NOMO-1 treated with DMSO at 0.1 percent for 48 hours (cell line): ENCODE data around the gene PDE4D.

Experiments used
- DNase-seq: peaks from one replicate; lab custom pipeline; 2025; ENCODE audit not compliant: unreplicated experiment; lab: John Stamatoyannopoulos, UW

PDE4D gene

DNA sequence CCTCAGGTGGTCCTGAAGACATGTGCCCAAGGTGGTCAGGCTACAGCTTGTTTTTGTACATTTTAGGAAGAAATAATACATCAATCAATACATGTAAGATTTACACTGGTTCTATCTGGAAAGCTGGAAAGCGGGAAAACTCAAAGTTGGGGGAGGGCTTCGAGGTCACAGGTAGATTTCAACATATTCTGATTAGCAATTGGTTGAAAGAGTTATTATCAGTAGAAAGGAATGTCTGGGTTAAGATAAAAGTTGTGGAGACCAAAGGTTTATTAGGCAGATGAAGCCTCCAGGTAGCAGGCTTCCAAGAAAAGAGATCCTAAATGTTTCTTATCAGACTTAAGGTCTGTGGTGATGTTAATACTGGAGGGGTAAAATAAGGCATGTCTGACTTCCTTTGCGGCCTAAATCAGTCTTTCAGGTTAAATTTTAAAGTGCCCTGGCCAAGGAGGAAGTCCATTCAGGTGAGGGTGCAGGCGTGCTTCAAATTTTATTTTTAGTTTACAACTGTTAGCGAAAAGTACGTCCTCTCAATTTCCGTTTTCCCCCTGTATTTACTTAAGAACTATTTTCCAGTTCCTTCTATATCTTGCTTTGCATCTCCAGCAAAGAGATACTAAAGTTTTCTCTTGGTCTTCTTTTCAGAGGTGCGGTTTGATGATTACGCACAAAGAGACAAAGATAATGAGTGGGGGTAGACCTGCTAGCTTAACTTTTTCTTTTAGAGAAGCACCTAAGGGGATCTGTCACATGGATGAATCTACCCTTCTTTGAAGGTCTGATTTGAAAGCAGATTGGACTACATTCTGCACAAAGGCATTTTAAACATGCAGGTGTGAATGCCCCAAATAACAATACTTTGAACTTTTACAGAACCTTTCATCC is 732.1 kb downstream of the PDE4D start:
- DNase-seq = no peak

DNA sequence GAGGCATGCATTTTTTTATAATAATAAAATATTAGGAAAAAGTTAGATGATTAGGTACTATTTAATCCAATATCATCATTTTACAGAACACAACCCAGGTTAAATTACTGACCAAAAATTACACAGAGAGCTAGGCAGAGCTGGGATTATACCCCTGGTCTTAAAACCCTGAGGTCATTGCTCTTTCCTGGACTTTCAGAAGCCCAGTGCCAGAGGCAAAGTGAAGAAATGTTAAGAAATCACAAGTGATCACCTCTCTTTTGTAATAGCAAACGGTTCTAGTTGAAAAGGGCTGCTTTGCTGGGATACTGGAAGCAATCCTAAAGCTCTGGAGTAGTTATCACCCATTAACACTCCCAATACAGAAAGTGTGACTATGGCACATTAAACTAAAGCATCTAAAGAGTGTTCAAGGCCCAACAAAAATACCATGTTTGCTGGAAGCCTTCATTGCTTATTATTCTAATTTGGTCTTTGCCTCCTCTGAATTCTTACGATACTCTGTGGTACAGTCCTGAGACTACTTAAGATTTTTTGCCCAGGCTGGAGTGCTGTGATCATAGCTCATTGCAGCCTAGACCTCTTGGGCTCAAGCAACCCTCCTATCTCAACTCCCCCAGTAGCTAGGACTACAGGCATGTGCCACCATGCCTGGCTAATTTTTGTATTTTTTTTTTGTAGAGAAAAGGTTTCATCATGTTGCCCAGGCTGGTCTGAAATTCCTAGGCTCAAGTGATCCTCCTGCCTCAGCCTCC is 734.7 kb downstream of the PDE4D start:
- no peak for DNase-seq

DNA sequence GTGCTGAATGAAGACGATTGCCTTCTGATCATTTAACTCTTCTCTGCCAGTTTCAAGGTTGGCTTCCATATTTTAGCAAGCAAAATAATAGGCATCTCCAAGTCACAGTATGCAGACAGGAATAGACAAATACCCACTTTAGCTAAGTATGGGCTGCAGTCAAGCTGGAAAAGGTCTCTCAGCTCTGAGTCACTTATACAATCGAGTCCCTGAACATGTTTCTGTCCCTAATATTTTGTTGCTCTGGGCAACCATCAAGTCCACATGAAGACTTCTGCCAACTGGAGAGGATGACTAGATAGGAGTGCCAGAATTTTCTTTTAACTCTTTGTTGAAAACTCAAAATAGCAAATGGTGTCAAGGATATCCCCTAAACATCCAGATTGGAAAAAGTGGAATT is 735.4 kb downstream of the PDE4D start:
- no peak for DNase-seq

DNA sequence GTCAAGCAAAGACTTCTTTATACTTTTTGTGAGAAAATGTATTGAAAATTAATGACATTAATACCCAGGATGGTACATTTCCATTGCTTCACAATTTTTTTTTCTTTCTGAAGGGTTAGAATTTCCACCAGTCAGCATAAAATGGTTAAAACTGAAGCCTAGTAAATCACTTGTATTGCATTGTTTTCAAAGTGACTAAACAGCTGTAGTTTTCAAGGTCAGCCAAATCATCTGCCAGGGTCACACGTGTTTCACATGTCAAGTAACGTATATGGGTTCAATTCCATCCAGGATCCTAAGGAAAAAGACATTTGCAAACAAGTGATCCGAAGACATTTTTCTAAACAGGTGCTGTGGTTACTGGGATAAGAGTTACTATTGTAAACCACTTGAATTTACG is 736.5 kb downstream of the PDE4D start:
- no peak for DNase-seq

DNA sequence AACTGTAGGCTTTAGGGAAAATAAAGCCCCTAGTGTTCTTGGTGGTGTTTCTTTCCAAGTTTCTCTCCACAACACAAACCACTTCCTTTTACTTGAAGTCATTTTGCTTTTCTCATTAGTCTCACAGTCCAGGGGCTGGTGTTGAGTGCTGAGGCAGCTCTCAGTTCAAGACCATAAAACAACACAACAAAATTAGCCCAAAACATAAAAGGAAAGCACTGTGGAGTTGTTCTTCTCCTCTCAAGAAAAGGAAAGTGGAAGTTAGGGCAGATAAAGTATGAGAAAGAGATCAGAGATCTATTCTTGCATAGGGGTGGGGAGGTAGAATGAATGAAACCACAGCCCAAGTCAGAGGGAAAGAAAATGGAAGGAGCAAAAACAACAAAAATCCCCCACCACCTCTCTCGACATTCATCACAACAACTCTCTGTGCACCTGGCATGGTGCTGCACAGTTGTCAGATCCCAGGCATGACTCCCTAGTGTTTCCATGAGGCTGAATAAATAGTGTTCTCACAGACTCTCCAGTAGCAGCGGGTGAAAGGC is 740.8 kb downstream of the PDE4D start:
- DNase-seq = no peak

DNA sequence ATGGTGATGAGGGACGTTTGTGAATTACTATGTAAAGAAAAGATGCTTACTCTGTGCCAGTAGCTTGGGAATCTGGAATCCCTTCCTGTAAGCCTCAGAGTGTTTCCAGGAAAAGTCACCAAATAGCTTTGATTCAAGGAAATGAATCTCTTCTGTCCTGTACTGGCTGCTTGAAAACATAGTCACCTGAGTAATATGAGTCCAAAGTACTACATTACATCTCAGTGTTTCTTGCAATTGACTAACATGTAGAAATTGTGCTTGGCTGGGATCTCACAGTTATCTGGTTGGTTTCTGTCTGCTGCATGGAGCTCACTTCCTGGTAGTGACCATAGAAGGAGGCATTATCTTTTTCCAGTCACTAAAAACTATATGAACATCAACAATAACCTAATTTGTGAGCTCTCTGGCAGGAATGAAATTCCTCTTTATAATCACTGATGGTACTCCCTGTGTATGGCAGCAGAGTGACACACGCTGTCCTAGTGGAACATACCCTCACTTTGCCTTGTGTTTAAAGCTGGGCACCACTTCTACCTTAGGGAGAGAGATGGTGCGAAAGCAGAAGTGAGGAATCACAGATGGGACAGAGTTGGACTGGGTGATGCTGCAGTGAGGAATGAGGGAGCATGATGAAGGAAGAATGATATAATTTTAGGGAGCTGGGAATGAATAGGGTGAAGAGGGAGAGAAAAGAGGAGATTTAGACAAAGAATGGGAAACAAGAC is 742.2 kb downstream of the PDE4D start:
- DNase-seq = no peak

DNA sequence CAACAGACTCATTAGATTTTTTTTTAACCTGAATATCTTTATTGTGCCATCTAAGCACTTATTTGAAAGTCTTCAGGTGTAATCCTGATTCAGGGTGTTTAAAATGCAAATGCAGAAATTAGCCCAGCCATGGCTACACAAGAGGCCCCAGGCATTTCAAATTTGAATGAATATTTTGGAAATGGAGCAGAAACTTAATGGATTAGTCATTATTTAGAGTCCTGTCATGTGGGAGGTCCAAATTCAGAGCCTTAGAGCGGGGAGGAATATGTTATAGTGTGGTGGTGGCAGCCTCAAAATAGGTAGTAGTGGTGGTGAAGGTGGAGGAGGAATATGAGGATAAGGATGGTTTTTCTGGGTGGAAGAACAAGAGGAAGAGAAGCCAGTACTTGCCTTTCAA is 743.7 kb downstream of the PDE4D start:
- DNase-seq = no peak

DNA sequence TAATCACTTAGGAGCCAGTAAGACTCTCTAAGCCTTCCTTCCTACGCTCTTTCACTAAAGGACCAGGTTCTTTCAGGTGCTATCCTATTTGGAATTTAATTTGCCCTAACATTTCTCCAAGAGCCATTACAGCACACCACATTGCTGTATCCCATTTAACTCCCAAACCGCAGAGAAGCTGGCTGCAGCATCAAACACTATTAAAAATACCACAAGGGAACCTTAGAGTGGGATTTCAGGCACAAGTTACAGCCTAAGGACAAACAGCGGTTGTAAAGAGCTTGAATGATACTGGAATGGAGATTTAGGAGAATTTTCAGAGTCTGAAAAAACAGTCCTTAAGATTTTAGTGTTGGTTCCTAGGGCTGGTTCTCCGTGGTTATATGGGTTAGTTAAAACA is 744.3 kb downstream of the PDE4D start:
- DNase-seq = no peak

DNA sequence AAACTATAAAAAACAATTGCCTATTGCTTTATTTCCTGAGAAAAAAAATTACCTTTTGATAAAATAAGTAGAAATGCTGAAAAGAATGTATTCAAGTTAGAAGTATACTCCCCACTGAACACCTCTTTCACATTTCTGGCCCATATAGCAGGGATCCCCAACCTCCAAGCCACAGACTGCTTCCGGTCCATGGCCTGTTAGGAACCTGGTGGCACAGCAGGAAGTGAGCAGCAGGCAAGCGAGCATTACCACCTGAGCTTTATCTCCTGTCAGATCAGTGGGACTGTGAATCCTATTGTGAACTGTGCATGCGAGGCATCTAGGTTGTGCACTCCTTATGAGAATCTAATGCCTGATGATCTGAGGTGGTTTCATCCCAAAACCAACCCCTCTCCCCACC is 746.8 kb downstream of the PDE4D start:
- DNase-seq = no peak

DNA sequence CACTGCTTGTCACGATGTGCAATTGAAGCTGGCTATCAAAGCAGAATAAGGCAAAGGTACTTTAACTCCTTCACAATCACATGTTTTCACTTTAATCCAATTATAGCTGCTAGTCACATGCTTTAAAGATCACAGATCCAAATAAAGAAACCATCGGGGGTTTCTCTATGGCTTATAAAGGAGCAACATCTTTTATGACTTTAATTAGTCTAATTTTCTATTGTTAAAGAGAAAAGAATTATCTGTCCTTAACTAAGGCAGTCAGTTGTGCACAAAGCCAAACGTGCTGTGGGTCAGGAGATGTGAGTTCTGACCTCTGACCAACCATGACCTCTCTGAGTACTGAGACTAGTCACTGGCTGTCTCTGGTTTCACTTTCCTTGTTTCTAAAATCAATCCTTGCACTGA is 749.6 kb downstream of the PDE4D start:
- no peak for DNase-seq

DNA sequence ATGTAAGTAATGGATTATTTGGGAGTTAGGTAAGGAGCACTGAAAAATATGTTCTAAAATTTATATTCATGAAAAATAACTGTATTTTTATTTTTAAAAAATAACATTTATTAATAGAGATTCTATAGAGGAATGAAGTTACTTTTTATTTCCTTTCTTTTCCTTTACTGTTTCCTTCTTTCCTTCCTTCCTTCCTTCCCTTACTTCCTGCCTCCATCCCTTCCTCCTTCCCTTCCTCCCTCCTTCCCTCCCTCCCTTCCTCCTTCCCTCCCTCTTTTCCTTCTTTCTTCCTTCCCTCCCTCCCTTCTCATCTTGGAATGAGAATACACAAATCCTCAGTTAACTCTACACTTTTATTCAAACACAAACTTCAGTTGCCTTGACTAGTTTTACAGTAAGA is 750.6 kb downstream of the PDE4D start:
- no peak for DNase-seq

DNA sequence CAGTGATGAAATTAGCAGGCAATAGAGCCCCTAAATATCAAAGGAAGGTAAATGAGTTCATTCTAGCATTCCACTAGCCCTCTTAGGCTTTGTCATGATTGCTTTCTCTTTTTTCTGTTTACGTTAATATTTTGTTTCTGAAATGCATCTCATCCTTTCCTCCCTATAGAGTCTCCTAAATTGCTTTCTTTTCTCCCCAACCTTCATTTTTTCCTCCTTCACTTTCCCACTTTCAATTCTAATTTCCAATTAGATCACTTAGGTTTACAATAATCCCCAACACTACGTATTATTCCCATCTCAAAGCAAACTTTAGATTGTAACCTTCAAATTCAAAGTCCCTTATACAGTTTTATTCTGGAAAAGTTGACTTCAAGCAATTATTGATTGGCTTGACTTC is 751.4 kb downstream of the PDE4D start:
- DNase-seq = no peak

DNA sequence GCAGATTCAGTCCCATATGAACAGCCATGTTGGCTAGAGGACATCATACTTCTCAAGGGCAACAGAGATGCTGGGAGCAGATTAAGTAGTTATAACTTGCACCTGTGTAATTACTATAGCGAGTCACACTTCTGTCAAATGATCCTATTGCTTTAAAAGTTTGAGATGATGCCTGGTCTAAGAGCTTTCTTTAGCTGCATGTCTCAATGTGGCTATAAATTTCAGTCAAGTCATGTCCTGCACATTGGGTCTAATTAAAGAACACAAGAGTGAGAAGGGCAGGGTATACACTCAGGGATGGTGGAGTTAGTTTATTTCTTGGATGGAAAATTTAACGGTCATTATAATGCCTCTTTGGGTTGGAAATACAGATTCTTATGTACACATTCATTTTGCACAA is 753.4 kb downstream of the PDE4D start:
- DNase-seq = no peak

DNA sequence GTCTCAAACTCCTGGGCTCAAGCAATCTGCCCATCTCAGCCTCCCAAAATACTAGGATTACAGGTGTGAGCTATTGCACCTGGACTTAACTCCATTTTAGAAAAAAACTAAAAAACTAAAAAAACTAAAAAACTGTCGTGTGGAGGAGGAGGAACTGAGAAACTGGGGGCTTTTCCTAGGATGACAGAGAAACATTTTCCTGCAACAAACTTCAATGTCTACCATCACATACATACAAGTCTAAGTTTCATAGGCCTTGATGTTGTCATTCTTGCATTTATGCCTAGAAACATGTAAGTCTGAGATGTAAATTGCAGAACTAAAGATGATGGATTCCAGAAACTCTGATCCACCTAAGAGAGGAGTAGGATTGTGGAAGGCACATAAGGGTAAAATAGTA is 753.8 kb downstream of the PDE4D start:
- DNase-seq = no peak

DNA sequence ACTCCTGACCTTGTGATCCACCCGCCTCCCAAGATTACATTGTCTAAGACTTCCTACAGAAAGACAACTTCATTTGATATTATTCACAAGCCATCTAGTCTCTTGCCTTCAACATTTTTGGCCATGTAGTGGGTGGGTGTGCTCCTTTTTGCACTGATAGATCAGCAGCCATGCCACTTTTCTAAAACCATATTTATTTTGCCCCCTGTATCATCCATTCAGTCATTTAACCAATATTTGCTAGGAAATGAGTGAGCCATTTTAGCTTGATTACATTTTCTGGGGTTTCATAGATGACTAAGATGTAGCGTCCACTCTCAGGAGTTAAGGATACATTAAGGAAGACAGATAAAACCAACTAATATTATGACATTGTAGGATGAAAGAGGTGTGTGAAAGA is 755.0 kb downstream of the PDE4D start:
- no peak for DNase-seq

DNA sequence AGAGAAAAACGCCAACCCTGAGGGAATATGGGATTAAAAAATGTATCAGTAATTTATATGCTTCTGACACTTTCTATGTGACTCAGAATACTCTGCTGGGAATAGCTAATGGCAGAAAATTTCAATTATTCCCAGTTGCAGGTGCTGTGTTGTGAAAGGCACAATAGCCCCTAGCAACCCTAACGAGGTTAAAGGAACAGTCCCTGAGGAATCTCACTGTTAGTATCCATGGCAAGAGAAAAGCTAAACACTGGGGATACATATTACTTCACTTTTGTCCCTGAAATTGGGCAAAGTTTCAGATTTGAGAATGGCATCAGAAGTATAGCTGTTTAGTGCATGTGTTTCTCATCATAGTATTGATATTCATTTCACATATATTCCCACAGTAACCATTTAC is 755.7 kb downstream of the PDE4D start:
- no peak for DNase-seq

DNA sequence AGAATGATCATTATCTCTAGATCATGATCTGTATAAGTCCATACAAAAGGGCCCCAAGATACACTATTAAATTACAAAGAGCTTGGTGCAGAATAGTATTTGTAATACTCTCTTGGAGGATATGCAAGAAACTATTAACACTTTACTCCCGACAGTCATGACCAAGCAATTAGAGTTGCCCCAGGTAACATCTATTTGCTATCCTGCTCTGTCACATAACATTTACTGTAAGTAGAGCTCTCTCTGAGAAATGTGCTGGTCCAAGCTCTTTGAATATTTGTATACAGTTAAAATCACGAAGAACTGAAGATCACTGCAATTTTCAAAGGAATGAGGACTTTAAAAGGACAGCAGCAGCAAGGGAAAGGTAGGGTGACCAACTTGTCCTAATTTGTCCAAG is 757.0 kb downstream of the PDE4D start:
- no peak for DNase-seq

DNA sequence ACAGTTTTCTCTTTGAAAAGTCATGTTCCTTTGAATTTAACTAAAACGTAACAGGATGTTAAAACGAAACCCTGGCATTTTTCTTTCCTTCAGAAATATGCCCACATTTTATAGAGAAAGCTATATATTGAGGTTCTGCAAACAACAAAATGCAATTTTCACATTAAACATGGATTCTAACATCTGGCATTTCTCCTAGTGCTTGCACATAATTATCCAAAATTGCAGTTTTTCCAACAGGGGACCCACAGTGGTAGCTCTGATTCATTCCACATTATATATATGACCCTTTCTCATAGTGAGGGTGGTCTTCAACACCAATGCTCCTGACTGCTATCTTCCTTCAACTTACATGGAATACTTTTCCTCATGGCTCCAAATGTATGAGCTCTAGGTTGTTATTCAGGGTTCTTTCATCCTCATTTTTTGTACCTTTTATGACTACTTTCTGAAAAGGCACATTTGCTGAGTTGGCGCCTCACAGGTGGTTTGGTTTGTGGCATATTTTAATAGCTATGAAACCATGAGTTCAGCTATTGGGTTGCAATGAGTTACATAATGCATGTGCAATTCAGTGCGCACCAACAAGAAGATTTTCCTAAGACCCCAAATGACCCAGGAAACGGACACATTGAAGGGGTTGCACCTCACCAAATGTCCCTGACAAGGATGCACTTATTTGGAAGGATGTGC is 758.9 kb downstream of the PDE4D start:
- no peak for DNase-seq

DNA sequence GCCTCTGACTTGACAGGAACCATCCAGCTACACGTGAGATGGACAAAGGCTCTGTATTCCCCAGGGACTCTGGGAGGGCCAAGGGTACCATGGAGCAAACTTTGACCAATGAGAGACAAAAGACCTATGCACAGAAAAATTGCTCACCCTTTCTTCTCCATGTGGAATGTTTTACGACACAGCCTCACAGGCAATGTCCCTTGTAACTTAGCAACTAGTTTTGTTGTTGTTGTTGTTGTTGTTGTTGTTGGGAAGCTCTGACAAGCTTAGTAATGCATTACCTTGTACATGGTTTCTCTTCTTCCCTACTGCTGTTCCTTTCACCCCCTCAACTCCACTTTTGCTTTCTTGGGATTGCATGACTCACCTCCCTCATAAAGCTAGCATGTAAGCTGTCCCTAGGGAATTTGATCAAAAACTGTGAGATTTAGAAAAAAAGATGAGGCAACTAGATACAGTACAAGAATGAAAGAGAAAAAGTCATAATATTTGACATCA is 759.7 kb downstream of the PDE4D start:
- no peak for DNase-seq

DNA sequence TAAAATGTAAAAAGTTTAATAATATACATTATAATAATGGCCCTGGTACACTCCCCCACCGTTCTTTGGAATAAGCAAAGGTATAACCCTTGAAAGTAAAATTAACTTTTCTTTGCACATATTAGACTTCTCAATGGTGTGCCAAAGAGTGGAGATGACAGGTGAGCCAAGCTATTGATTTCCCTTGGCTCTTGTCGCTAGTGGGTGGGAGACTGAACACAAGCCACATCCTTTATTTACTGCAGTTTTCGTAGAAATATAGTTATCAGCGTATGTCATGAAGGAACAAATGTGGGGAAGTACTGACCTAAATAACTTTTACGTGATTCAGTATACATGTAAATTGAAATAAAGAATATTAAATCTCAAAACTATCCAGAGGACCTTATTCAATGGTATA is 761.4 kb downstream of the PDE4D start:
- DNase-seq = no peak

DNA sequence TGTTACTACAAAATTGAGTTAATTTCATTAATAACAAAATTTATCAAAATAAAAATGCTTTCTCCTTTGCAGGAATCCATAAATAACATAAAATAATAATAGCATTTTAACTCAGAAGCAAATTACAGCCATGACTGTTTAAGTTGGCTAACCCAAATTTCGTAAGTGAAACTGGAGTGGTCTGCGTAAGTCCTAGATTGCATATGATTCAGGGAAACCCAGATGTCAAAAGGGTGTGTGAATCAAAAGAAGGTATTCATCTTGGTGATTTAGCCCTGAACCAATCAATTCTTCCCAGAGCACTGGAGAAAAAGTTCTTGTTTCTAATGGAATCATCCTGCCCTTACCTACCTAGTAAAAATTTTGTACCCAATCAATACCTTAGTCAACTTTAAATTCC is 763.1 kb downstream of the PDE4D start:
- DNase-seq = peak; percentile 39
